MM.1S (cell line): Measurements from ENCODE around the gene TEK.

Source experiments
- EZH2 ChIP-seq: fragments of 300-600 bp; sonication (generic); optimal IDR thresholded peaks from 2 replicates; pipeline ENCODE3; 2017; ENCODE audit warnings: low read depth, mild to moderate bottlenecking, antibody characterized with exemption, low read length, mixed read lengths
- EZH2phosphoT487 ChIP-seq: fragments of 300-600 bp; sonication (generic); IDR thresholded peaks from 2 replicates; pipeline ENCODE4 v1.6.1; 2018; ENCODE audit warnings: antibody characterized with exemption, low read length
- TF ChIP-seq, protein P1 (sequence below): fragments of 300-600 bp; sonication (generic); IDR thresholded peaks from 2 replicates; pipeline ENCODE4 v1.5.1; 2016; ENCODE audit warnings: antibody characterized with exemption, low read length, mixed read lengths

DNA sequence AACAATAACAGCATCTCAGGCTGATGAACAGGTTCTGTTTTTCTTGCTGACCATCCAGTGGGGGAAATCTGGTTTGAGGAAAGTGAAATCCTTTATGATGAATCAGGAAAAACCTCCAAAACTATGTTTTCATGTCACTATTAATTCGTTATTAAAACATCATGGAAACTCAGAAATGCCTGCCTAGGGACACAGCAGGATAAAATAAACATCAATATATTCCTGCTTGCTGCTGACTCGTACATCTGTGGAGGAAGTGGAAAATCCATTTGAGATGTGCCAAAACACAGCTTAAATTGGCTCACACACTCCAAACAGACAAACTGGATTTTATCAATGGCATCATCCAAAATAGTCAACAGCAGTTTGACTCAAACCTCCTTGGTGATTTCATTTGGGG, 53.0 kb downstream of the TEK start:
- TF ChIP-seq, protein P1, sequence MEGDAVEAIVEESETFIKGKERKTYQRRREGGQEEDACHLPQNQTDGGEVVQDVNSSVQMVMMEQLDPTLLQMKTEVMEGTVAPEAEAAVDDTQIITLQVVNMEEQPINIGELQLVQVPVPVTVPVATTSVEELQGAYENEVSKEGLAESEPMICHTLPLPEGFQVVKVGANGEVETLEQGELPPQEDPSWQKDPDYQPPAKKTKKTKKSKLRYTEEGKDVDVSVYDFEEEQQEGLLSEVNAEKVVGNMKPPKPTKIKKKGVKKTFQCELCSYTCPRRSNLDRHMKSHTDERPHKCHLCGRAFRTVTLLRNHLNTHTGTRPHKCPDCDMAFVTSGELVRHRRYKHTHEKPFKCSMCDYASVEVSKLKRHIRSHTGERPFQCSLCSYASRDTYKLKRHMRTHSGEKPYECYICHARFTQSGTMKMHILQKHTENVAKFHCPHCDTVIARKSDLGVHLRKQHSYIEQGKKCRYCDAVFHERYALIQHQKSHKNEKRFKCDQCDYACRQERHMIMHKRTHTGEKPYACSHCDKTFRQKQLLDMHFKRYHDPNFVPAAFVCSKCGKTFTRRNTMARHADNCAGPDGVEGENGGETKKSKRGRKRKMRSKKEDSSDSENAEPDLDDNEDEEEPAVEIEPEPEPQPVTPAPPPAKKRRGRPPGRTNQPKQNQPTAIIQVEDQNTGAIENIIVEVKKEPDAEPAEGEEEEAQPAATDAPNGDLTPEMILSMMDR = no peak
- TF ChIP-seq EZH2 = no peak
- no peak for TF ChIP-seq EZH2phosphoT487
